ENCODE results near the gene NFU1. TPM values are rescaled to one million over a fixed set of nuclear protein-coding genes. Genes with fewer than 3 reads are reported as not detected.

Gene NFU1
- total RNA-seq, 1 donor = 34.0 TPM

DNA sequence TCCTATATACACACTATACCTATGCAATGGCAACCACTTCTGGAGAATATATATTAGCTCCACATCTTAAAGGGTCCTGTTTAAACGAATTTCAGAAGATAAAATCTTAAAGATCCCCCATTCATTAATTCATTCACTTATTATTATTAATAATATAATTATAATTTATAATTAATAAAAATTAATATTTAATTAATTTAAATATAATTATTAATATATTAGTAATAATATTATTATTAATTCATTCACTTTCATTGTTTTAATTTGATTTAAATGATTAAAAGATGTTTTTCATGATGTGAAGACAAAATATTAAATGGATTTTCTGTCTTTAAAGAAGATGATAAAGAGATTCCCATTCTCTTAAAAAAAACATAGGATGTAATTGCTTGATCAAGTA lies 21.1 kb downstream of the NFU1 start:
- H3K27me3 ChIP-seq (ENCODE audit: insufficient read depth, low read length) = no peaks in the 10 kb centered on the region
- H3K79me2 ChIP-seq (ENCODE audit: insufficient read depth, low read length) = no peaks in the 10 kb centered on the region
- no peaks in the 10 kb centered on the region for H4K20me1 ChIP-seq (ENCODE audit: insufficient read depth, low read length)
- H3K4me2 ChIP-seq (ENCODE audit: insufficient read depth, low read length) = no peak overlapping the region
- DNase-seq (ENCODE audit: insufficient read length, low spot score, missing footprints) = no peak
- no peak overlapping the region for H2AFZ ChIP-seq (ENCODE audit: low read length)
- H3K9me3 ChIP-seq (ENCODE audit: low read depth, low read length) = no peaks in the 10 kb centered on the region
- peaks cover 40% of the 10 kb centered on the region for H3K36me3 ChIP-seq (ENCODE audit: insufficient read depth, low read length)
- H3K4me3 ChIP-seq (ENCODE audit: insufficient read depth, low read length) = no peak overlapping the region
- TF ChIP-seq, protein P1, sequence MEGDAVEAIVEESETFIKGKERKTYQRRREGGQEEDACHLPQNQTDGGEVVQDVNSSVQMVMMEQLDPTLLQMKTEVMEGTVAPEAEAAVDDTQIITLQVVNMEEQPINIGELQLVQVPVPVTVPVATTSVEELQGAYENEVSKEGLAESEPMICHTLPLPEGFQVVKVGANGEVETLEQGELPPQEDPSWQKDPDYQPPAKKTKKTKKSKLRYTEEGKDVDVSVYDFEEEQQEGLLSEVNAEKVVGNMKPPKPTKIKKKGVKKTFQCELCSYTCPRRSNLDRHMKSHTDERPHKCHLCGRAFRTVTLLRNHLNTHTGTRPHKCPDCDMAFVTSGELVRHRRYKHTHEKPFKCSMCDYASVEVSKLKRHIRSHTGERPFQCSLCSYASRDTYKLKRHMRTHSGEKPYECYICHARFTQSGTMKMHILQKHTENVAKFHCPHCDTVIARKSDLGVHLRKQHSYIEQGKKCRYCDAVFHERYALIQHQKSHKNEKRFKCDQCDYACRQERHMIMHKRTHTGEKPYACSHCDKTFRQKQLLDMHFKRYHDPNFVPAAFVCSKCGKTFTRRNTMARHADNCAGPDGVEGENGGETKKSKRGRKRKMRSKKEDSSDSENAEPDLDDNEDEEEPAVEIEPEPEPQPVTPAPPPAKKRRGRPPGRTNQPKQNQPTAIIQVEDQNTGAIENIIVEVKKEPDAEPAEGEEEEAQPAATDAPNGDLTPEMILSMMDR (IDR thresholded peaks at IDR 0.05; ENCODE audit: extremely low read depth, low read depth, low read length) = no peak
- no peak overlapping the region for H3K27ac ChIP-seq (ENCODE audit: low read depth, low read length)
- H3K4me1 ChIP-seq (ENCODE audit: insufficient read depth, low read length) = no peaks in the 10 kb centered on the region

DNA sequence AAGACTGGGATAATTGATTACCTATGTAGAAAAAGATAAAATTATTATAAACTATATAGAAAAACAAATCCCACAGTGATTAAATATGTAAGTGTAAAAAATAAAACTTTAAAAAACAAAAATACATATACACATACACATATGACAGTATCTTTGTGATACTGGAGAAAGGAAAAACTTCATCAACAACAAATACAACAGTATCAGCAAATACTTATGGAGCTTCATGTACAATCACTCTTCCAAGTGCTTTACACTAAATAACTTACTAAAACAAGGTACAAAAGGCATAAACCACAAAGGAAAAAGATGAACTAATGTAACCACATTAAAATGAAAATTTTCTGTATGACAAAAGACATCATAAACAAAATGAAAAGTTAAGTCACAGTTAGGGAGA lies 26.1 kb downstream of the NFU1 start:
- no peak overlapping the region for H3K27ac ChIP-seq (ENCODE audit: low read depth, low read length)
- H3K4me1 ChIP-seq (ENCODE audit: insufficient read depth, low read length) = no peaks in the 10 kb centered on the region
- no peak overlapping the region for H2AFZ ChIP-seq (ENCODE audit: low read length)
- H3K79me2 ChIP-seq (ENCODE audit: insufficient read depth, low read length) = no peaks in the 10 kb centered on the region
- no peak overlapping the region for H3K4me2 ChIP-seq (ENCODE audit: insufficient read depth, low read length)
- H3K4me3 ChIP-seq (ENCODE audit: insufficient read depth, low read length) = no peak overlapping the region
- no peaks in the 10 kb centered on the region for H3K9me3 ChIP-seq (ENCODE audit: low read depth, low read length)
- TF ChIP-seq, protein P1 (IDR thresholded peaks at IDR 0.05; ENCODE audit: extremely low read depth, low read depth, low read length) = no peak
- peaks cover 15% of the 10 kb centered on the region for H3K36me3 ChIP-seq (ENCODE audit: insufficient read depth, low read length)
- no peak for DNase-seq (ENCODE audit: insufficient read length, low spot score, missing footprints)
- H4K20me1 ChIP-seq (ENCODE audit: insufficient read depth, low read length) = no peaks in the 10 kb centered on the region
- no peaks in the 10 kb centered on the region for H3K27me3 ChIP-seq (ENCODE audit: insufficient read depth, low read length)

DNA sequence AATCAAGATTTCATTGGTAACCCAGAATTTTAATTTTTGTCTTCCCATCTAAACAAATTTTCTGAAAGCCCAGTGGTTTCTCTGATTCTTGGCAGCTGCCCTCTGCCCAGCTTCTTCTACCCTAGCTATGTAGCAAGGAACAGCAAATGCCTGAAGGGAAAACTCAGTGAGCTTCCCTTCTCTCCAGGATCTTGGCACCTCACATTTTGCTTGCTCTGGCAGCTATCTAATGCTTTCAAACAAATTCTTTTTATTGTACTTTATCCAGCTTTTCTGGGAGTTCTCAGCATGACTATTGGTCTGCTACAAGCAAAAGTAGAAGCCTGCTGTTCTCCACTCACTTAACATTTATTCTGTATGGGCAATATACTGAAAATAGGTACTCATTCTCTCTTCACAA lies 31.9 kb downstream of the NFU1 start:
- H3K27ac ChIP-seq (ENCODE audit: low read depth, low read length) = no peak overlapping the region
- no peak overlapping the region for H3K4me3 ChIP-seq (ENCODE audit: insufficient read depth, low read length)
- peaks cover 31% of the 10 kb centered on the region for H3K36me3 ChIP-seq (ENCODE audit: insufficient read depth, low read length)
- no peaks in the 10 kb centered on the region for H3K79me2 ChIP-seq (ENCODE audit: insufficient read depth, low read length)
- H4K20me1 ChIP-seq (ENCODE audit: insufficient read depth, low read length) = no peaks in the 10 kb centered on the region
- H3K27me3 ChIP-seq (ENCODE audit: insufficient read depth, low read length) = no peaks in the 10 kb centered on the region
- TF ChIP-seq, protein P1 (IDR thresholded peaks at IDR 0.05; ENCODE audit: extremely low read depth, low read depth, low read length) = no peak
- no peaks in the 10 kb centered on the region for H3K9me3 ChIP-seq (ENCODE audit: low read depth, low read length)
- no peak overlapping the region for H2AFZ ChIP-seq (ENCODE audit: low read length)
- H3K4me2 ChIP-seq (ENCODE audit: insufficient read depth, low read length) = no peak overlapping the region
- no peaks in the 10 kb centered on the region for H3K4me1 ChIP-seq (ENCODE audit: insufficient read depth, low read length)
- DNase-seq (ENCODE audit: insufficient read length, low spot score, missing footprints) = no peak

DNA sequence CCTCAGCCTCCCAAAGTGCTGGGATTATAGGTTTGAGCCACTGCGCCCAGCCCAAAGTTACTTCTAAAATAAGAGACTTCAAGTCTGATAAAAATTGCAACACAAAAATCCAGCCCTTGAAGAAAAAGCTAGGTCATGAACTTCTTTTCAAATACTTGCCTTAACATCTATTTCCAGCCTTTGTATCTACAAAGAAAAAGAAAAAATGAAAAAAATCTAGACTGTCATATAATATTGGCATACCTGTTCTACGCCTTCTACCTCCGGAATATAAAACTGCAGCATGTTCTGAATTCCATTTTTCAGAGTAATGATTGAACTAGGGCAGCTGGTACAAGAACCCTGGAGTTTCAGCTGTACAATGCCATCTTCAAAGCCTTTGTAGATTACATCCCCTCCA lies 37.1 kb downstream of the NFU1 start:
- TF ChIP-seq, protein P1 (IDR thresholded peaks at IDR 0.05; ENCODE audit: extremely low read depth, low read depth, low read length) = no peak
- Histone ChIP-seq H3K79me2 (ENCODE audit: insufficient read depth, low read length) (no peaks in the 10 kb centered on the region), H2AFZ (ENCODE audit: low read length) (no peak overlapping the region), H4K20me1 (ENCODE audit: insufficient read depth, low read length) (no peaks in the 10 kb centered on the region), H3K27ac (ENCODE audit: low read depth, low read length) (no peak overlapping the region), H3K36me3 (ENCODE audit: insufficient read depth, low read length) (peaks cover 47% of the 10 kb centered on the region), H3K4me3 (ENCODE audit: insufficient read depth, low read length) (no peak overlapping the region), H3K27me3 (ENCODE audit: insufficient read depth, low read length) (no peaks in the 10 kb centered on the region), H3K4me2 (ENCODE audit: insufficient read depth, low read length) (no peak overlapping the region), H3K9me3 (ENCODE audit: low read depth, low read length) (no peaks in the 10 kb centered on the region), H3K4me1 (ENCODE audit: insufficient read depth, low read length) (peaks cover 4% of the 10 kb centered on the region)
- no peak for DNase-seq (ENCODE audit: insufficient read length, low spot score, missing footprints)
